ENCODE results near the gene CX3CR1.

GRCh38 chr3:39264053-39264452 is 15.8 kb downstream of the CX3CR1 start:
- TF ChIP-seq POLR2A (IDR thresholded peaks at IDR 0.05; ENCODE audit: low read length): no peak
- no peak for TF ChIP-seq GATA1 (IDR thresholded peaks at IDR 0.05; ENCODE audit: low read depth, low read length)
